K562 (cell line): Measurements from ENCODE around the gene MGAT5. TPM values are rescaled to one million over a fixed set of nuclear protein-coding genes. Genes with fewer than 3 reads are reported as not detected.

Experiments
- ATAC-seq: fragments of 200-7000 bp; cut with Tn5 transposase; 3 replicates; pipeline ENCODE4 v1.9.1; 2020; ENCODE audit warnings: moderate library complexity
- BruUV-seq: library from RNA; stranded (reverse); fragments of 400-500 nt; replicated peaks from 2 replicates; lab custom pipeline; 2021; lab: Mats Ljungman, UMichigan
- CTCF ChIA-PET: fragments of 300-600 bp; formaldehyde crosslinking; extraction: SDS; loops from one replicate; lab custom pipeline; 2021; ENCODE audit warnings: low intra/inter-chr PET ratio; lab: Yijun Ruan, JAX
- POLR2A ChIA-PET: fragments of 300-600, 350-650 bp; sonication (Branson Sonifier 250); formaldehyde crosslinking; extraction: SDS; loops from one replicate; lab custom pipeline; 2021; ENCODE audit warnings: antibody characterized with exemption, inconsistent platforms; lab: Yijun Ruan, JAX
- DNase-seq, 4 experiments: peaks; one replicate each; pipeline versions ENCODE4 v3.0.0 to v3.0.0-alpha.2; 2011 to 2018; ENCODE audit warnings: low spot score in 3 of 4, mixed read lengths in 3 of 4; ENCODE audit errors: extremely low read depth in 1 of 4
- FAIRE-seq: peaks from 2 replicates; lab custom pipeline; 2011; peaks lifted over from hg19 to GRCh38; lab: Jason Lieb, UNC
- H2AFZ ChIP-seq: 2 replicates; pipeline ENCODE4 v1.6.0; 2011; ENCODE audit warnings: low read depth, low read length, control low read depth, inconsistent platforms
- H3K27ac ChIP-seq: fragments of 200-600 bp; 3 replicates; pipeline ENCODE4 v1.8.0; 2011; ENCODE audit warnings: low read depth, mild to moderate bottlenecking, control low read depth, inconsistent platforms, low read length, moderate library complexity, mixed read lengths; ENCODE audit errors: extremely low read depth
- H3K27me3 ChIP-seq, 2 experiments: fragments of 300-600 bp in 1 of 2; 2 replicates in 1 of 2; 3 replicates in 1 of 2; pipeline versions ENCODE4 v1.6.0 to v1.8.0; 2011; ENCODE audit warnings: inconsistent platforms in 2 of 2, low read length in 2 of 2, mild to moderate bottlenecking in 1 of 2, mixed read lengths in 1 of 2, moderate library complexity in 1 of 2; ENCODE audit not compliant: control insufficient read depth in 2 of 2, insufficient read depth in 2 of 2
- H3K36me3 ChIP-seq: fragments of 300-600 bp; 3 replicates; pipeline ENCODE4 v1.8.0; 2011; ENCODE audit warnings: mild to moderate bottlenecking, low read length, inconsistent platforms; ENCODE audit not compliant: control insufficient read depth, insufficient read depth
- H3K4me1 ChIP-seq, 2 experiments: fragments of 200-600 bp in 1 of 2; replicated peaks in 1 of 2; 2 replicates in 1 of 2; 3 replicates in 1 of 2; pipeline versions ENCODE4 v1.5.1 to v1.8.0; 2011; ENCODE audit warnings: inconsistent platforms in 2 of 2, low read length in 2 of 2, mild to moderate bottlenecking in 1 of 2, mixed read lengths in 1 of 2, moderate library complexity in 1 of 2; ENCODE audit not compliant: control insufficient read depth in 2 of 2, insufficient read depth in 2 of 2
- H3K4me2 ChIP-seq: 2 replicates; pipeline ENCODE4 v1.6.1; 2011; ENCODE audit warnings: low read length, control low read depth, inconsistent platforms, mixed read lengths; ENCODE audit not compliant: insufficient read depth
- H3K4me3 ChIP-seq: fragments of 200-600 bp; sonication (generic), shearing (Covaris generic); 2 replicates; pipeline ENCODE4 v1.5.1; 2016; ENCODE audit warnings: control low read depth, inconsistent platforms
- H3K79me2 ChIP-seq: fragments of 200-600 bp; 3 replicates; pipeline ENCODE4 v1.8.0; 2011; ENCODE audit warnings: low read length, inconsistent platforms; ENCODE audit not compliant: control insufficient read depth, insufficient read depth
- H3K9ac ChIP-seq, 2 experiments: 2 replicates each; pipeline versions ENCODE4 v1.6.0 to v1.6.1; 2011; ENCODE audit warnings: low read depth in 2 of 2, low read length in 2 of 2, control low read depth in 1 of 2, inconsistent platforms in 1 of 2, mild to moderate bottlenecking in 1 of 2, mixed read lengths in 1 of 2; ENCODE audit not compliant: insufficient read depth in 1 of 2
- H3K9me1 ChIP-seq: one replicate; pipeline ENCODE4 v1.6.0; 2011; ENCODE audit warnings: inconsistent platforms, mild to moderate bottlenecking, low read length, moderate library complexity; ENCODE audit not compliant: control insufficient read depth, insufficient read depth
- H3K9me3 ChIP-seq: replicated peaks from 2 replicates; pipeline ENCODE4 v1.5.1; 2011; ENCODE audit warnings: low read depth, low read length, inconsistent platforms; ENCODE audit not compliant: control insufficient read depth, insufficient read depth
- H4K20me1 ChIP-seq: replicated peaks from 2 replicates; pipeline ENCODE4 v1.6.1; 2011; ENCODE audit warnings: low read length, inconsistent platforms, mixed read lengths; ENCODE audit not compliant: control insufficient read depth, insufficient read depth
- C11orf30 ChIP-seq: fragments of 450-650 bp; IDR thresholded peaks from 2 replicates; pipeline ENCODE4 v1.6.1; 2016; ENCODE audit warnings: low read depth, mild to moderate bottlenecking
- CREM ChIP-seq: IDR thresholded peaks from 2 replicates; pipeline ENCODE4 v1.6.1; 2014; ENCODE audit warnings: antibody characterized with exemption, low read depth
- ETS2 ChIP-seq: IDR thresholded peaks from 2 replicates; pipeline ENCODE4 v1.6.1; 2016; ENCODE audit warnings: borderline replicate concordance, missing genetic modification characterization, mild to moderate bottlenecking, moderate library complexity, missing compliant biosample characterization; ENCODE audit not compliant: poor library complexity, severe bottlenecking
- ETV1 ChIP-seq: fragments of 450-650 bp; conservative IDR thresholded peaks from 2 replicates; pipeline ENCODE4 v1.6.1; 2016; ENCODE audit warnings: missing genetic modification characterization, control low read depth, low read depth, missing compliant biosample characterization
- FOXP1 ChIP-seq: sonication (generic); formaldehyde crosslinking; IDR thresholded peaks from 2 replicates; pipeline ENCODE4 v1.8.0; 2022; ENCODE audit warnings: mild to moderate bottlenecking, missing genetic modification reagents
- GTF2E2 ChIP-seq: fragments of 200-800 bp; sonication (Bioruptor generic); IDR thresholded peaks from 2 replicates; pipeline ENCODE4 v1.6.1; 2016; ENCODE audit warnings: missing genetic modification characterization, missing compliant biosample characterization
- HOXB6 ChIP-seq: fragments of 250-450 bp; sonication (Bioruptor Pico); IDR thresholded peaks from 2 replicates; pipeline ENCODE4 v1.5.1; 2022; ENCODE audit warnings: mild to moderate bottlenecking, borderline replicate concordance
- MCM2 ChIP-seq: fragments of 450-650 bp; IDR thresholded peaks from 2 replicates; pipeline ENCODE4 v1.6.1; 2017; ENCODE audit warnings: low read depth, mild to moderate bottlenecking
- MTF1 ChIP-seq: fragments of 250-450 bp; sonication (Bioruptor Pico); IDR thresholded peaks from 2 replicates; pipeline ENCODE4 v1.9.0; 2021; ENCODE audit warnings: moderate library complexity, mild to moderate bottlenecking, inconsistent platforms, borderline replicate concordance
- SIN3B ChIP-seq: fragments of 450-650 bp; IDR thresholded peaks from 2 replicates; pipeline ENCODE4 v1.6.1; 2017; ENCODE audit warnings: low read depth, mild to moderate bottlenecking, moderate library complexity
- SMARCA4 ChIP-seq: fragments of 450-650 bp; IDR thresholded peaks from 2 replicates; pipeline ENCODE4 v1.6.1; 2016
- SMC3 ChIP-seq: conservative IDR thresholded peaks from 2 replicates; pipeline ENCODE4 v1.6.1; 2011; ENCODE audit warnings: low read depth, low read length, improper control_type of control experiment; ENCODE audit not compliant: insufficient read depth
- ZNF134 ChIP-seq: fragments of 250-450 bp; sonication (Bioruptor Pico); conservative IDR thresholded peaks from 2 replicates; pipeline ENCODE4 v1.4.0; 2020
- WGBS: fragments of 100-300 bp; shearing (Covaris generic); methylation state at CpG from one replicate; pipeline ENCODE4 v1.1.6; 2016; ENCODE audit warnings: low coverage, mixed read lengths; ENCODE audit not compliant: insufficient coverage; ENCODE audit errors: missing lambda C conversion rate; 5-methylcytosine and 5-hydroxymethylcytosine counted together
- in situ Hi-C: fragments of 300-500 bp; cut with MboI; formaldehyde crosslinking; loops from 4 replicates; pipeline ENCODE4 v1.15.0; 2018; ENCODE audit warnings: inconsistent platforms, mixed read lengths
- intact Hi-C: fragments of 100-400 bp; cut with micrococcal nuclease; formaldehyde crosslinking; loops from 2 replicates; pipeline ENCODE4 v1.14.2; 2022
- polyA plus RNA-seq, 8 experiments: library from polyadenylated mRNA; depleted of rRNA in 4 of 8; stranded (reverse) in 5 of 8; unstranded in 3 of 8; fragments of >200 nt; fragmentation: Nextera tagmentation in 2 of 8; fragmentation: Illumina TruSeq in 1 of 8; extraction: Ambion mirVana in 2 of 8; extraction: Trizol in 1 of 8; gene quantifications; 2 replicates each; pipeline versions ENCODE4 v1.2.1 to v1.2.3, GENCODE V29; 2011 to 2014; ENCODE audit warnings: inconsistent platforms in 1 of 8, missing spikeins in 1 of 8
- total RNA-seq, 7 experiments: library from RNA; depleted of rRNA in 6 of 7; stranded (reverse); fragments of >200 nt in 6 of 7; fragmentation: Illumina TruSeq in 2 of 7; extraction: Trizol in 2 of 7; gene quantifications; 2 replicates each; pipeline versions ENCODE4 v1.2.1 to v1.2.3, GENCODE V29; 2011 to 2021; ENCODE audit warnings: low replicate concordance in 1 of 7
- TF ChIP-seq, protein P1 (sequence below): fragments of 450-650 bp; conservative IDR thresholded peaks from 2 replicates; pipeline ENCODE4 v1.6.1; 2016; ENCODE audit warnings: missing genetic modification characterization, low read depth, mild to moderate bottlenecking, missing compliant biosample characterization, moderate library complexity

The MGAT5 gene
- total and polyA plus RNA-seq, 9 of the 15 experiments (the other 6 are each of a cell fraction or from before 2014, with no cell fraction given) = 1.6 to 18.6 (median 11.1) TPM

GRCh38 chr2:134367213-134367612, 113.3 kb downstream of the MGAT5 start:
- no peak for FAIRE-seq

More at GRCh38 chr2:134367213-134367612, 113.3 kb downstream of the MGAT5 start:
- Histone ChIP-seq H3K9me1 (no peaks in the 10 kb centered on the region), H3K4me2 (no peak overlapping the region), H2AFZ (no peak overlapping the region), H3K9me3 (no peaks in the 10 kb centered on the region), H3K36me3 (no peaks in the 10 kb centered on the region), H3K4me1 (no peaks in the 10 kb centered on the region), H3K79me2 (no peaks in the 10 kb centered on the region), H3K4me3 (no peak overlapping the region), H3K27me3 (no peaks in the 10 kb centered on the region), H4K20me1 (no peaks in the 10 kb centered on the region), H3K9ac (no peak overlapping the region), H3K27ac (no peak overlapping the region)
- no TSS peak for BruUV-seq
- intact Hi-C loops (no loop called here), in situ Hi-C loops (no loop called here)
- DNase-seq (no peak), ATAC-seq (no peak)
- POLR2A ChIA-PET = no interaction called here
- TF ChIP-seq ZNF134 (CRISPR knock-in tag) = no peak
- no peak for TF ChIP-seq CREM
- no peak for TF ChIP-seq SMARCA4
- TF ChIP-seq MCM2 = no peak
- TF ChIP-seq, protein P1, sequence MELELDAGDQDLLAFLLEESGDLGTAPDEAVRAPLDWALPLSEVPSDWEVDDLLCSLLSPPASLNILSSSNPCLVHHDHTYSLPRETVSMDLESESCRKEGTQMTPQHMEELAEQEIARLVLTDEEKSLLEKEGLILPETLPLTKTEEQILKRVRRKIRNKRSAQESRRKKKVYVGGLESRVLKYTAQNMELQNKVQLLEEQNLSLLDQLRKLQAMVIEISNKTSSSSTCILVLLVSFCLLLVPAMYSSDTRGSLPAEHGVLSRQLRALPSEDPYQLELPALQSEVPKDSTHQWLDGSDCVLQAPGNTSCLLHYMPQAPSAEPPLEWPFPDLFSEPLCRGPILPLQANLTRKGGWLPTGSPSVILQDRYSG (tag) = no peak
- no peak for TF ChIP-seq SMC3
- TF ChIP-seq HOXB6 (CRISPR knock-in tag) = no peak
- no peak for TF ChIP-seq SIN3B
- TF ChIP-seq ETV1 = no peak
- TF ChIP-seq GTF2E2 = no peak
- no peak for TF ChIP-seq C11orf30
- TF ChIP-seq FOXP1 = no peak
- TF ChIP-seq MTF1 (CRISPR knock-in tag) = no peak
- TF ChIP-seq ETS2 = no peak
- CTCF ChIA-PET = no interaction called here
- WGBS = 27% methylated on average over 2 of the region's 2 CpGs
